Measurements from ENCODE around the gene NFATC4.
"Not testable (repeated sequence)": the region's sequence is repeated elsewhere in the genome, so short reads cannot be mapped to it uniquely, and the experiment has no call there.

NFATC4 gene

DNA sequence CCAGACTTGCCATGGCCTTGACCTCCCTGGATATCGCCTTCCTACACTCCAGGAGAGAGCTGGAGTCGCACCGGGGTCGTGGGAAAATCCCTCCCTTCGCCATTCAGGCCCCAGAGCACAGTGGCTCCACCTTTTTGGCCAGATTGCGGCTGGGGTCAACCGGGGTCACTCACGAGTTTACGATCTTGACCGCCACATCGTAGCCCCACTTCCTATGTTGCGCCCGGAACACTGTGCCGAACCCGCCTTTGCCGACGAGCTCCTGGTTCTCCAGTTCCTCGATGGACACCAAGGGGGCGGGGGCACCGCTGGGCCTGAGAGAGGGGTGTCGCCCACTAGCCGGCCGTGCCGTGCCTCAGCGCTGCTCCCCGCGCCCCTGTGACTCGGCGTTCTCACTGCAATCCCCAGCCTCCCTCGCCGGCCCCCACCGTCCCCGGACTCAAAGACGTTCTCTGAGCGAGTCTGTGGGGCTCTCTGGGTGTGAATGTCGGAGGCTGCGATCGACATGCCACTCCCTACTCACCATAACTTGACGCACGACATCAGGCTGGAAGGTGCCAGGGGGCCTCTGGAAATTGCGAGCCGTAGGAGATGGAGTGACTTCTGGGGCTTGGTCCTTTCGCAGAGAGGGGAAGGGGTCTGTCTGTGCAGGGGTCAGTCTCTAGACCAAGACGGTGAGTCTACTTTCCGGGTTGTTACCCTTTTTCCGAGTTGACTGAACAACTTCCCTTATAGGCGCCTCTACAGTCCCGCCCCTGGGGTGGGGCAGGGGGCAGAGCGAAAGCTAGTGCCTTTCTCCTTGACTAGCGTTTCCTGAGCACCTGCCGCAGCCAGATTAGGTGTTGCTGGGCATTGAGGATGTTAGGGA, 28.5 kb upstream of the NFATC4 start, which contains the start of gene RIPK3:
Gene RIPK3, minus strand, starts transcription at position 708 of the 868 bp plus-strand sequence. Its CDS starts 165 bp downstream, at position 543.
- DNase-seq, result peak; percentile 71

DNA sequence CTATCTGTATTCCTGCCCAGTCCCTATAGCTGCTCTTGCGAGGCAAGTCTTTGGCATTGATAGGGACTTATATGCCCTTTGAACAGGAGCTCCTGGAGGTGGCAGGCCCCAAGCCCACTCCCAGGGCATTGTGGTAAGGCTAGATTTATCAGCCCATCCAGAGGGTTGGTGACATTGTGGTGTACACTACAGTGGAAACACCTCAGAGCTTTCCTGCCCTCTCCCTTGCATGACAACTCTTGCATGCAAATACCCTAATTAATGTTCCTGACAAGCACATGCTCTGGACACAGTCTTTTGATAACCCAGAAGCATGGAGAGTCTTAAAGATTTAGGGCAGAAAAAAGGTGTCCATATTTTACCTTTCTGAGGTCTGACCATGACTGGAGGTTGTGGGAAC, 27.4 kb upstream of the NFATC4 start:
- no peak for DNase-seq

DNA sequence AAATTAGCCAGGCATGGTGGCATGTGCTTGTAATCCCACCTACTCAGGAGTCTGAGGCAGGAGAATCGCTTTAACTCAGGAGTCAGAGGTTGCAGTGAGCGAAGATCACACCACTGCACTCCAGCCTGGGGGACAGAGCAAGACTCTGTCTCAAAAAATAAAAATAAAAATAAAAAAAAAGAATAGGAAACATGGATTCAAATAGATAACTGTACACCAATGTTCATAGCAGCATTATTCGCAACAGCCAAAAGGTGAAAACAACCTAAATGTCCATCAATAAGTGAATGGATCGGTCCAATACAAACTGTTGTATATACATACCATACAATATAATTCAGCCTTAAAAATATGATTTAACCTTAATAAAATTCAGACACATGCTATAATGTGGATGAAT, 25.1 kb upstream of the NFATC4 start:
- DNase-seq, result no peak

DNA sequence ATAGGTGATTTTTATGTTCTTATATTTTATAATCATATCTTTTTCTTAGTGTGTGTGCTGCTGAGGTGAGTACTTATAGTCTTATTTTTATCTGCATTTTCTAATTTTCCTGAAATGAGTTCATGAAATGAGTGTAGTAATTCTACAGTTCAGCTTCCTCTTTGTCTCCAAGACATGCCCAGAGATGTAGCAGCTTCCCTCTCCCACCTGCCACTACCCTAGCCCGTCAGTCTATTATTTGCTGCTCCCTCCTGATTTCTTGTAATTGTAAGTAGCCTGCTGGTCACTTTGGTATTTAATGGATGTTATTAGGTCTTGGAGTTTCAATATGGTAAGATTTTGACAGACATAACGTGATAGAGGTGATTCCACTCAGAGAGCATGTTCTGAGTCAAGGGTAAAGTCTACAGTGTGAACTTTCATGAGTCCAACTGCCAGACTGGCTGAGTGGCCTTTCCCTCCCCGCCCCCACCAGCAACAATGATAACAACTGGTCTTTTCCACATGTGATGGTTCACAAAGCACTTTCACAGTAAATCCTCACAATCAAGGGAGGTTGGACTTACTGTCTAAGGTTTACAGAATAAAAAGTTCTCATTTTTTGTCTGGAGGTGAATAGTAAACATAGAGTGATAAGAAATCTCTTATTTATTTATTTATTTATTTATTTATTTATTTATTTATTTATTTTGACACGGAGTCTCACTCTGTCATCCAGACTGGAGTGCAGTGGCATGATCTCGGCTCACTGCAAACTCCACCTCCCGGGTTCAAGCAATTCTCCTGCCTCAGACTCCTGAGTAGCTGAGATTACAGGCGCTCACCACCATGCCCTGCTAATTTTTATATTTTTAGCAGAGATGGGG, 24.0 kb upstream of the NFATC4 start:
- no peak for DNase-seq

DNA sequence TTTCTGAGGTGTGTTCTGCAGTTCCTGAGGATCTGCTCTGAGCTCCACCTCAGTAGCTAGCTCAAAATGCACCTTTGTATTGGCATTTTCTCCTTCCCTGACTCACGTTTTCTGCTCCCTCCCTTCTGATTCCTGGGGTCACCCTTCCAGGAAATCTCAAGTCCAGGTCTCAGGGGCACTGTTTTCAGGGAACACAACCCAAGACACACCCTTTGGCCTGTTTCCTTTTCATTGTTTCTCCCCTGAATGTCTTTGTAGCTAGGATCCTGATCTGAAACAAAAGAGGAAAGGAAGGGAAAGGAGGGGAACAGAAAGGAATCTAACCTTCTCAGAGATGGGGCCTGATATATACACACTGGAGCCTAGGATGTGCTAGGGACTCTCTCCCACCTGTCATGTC, 20.9 kb upstream of the NFATC4 start:
- no peak for DNase-seq

DNA sequence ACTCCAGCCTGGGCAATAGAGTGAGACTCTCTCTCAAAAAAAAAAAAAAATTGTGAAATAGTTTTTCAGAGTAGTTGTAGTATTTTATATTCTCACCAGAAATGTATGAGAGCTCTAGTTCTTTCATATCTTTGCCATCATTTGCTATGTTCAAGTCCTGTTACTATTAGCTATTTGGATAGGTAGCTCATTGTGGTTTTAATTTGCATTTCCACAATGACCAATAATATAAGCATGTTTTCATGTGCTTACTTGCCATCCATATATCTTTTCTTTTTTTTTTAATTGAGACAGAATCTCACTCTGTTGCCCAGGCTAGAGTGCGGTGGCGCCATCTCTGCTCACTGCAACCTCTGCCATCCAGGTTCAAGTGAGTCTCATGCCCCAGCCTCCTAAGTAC, 19.8 kb upstream of the NFATC4 start:
- no peak for DNase-seq

DNA sequence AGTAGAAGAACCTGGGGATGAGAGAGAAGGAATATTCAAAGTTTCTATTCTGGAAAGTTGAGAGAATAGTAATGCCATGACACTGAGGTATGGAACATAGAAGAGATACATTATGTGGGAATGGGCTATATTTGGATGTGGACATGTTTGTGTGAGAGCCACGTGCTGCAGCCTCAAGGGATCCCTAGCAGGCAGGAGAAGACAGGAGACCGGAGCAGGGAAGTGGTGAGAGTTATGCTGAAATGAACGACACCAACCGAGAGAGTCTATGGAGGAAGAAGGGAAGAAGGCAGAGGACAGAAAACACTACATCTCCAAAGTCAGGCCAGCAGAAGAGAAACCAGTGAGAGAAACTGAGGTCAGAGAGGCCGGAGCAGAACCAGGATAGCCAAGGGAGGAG, 18.2 kb upstream of the NFATC4 start:
- no peak for DNase-seq

DNA sequence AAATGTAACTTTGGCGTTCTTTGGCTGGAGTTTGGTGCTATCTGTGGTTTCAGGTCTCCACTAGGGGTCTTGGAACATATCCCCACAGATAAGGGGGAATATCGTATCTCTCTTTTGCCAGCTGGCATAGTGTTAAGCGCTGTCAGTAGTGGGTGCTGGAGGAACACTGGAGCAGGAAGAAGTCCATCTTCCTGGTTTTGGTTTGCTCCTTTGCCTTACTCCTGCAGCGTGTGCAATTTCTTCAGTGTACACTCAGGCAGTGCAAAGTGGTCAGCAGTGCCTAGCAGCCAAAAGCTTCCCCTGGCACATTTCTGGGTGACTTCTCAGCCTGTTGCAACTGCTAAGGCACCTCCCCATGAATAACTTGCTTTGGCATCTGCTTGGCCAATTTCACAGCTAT, 16.5 kb upstream of the NFATC4 start:
- no peak for DNase-seq

DNA sequence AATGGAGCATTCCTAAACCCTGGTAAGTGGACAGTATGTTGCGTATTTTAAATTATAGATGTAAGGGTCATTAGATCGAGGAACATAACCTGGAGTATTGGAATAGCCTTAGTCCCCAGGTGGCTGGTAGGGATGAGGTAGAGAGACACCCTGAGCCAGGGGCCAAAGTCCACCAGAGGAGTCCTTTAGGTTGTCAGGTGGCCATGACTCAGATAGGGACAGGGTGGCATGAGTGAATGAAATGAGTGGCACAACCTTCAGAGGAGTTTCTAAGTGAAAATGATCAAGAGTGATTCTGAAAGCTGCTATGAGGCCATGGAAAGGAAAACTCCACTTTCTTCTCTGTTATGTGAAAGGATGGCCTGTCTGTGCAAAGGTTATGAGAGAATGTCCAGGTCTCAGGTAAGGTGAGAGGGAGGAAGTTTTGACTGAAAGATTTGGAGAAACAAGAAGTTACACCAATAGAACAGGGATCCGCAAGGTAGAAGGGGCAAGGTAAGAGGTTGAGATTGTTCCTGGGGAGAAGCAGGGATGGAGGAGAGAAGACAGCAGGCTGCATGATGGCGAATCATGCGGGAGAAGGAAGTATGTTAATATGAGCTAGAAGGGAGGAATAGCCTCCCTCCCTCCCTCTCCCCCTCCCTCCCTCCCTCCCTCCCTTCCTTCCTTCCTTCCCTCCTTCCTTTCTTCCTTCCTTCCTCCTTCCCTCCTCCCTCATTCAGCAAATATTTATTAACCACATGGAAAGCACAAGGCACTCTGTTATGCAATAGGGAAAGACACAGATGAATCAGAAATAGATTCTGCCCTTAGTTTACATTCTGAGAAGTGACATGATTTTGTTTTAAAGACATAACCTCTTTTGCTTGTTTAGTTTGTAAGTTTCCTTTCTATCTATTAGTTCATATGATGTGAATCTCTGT, 14.2 kb upstream of the NFATC4 start:
- DNase-seq, result no peak

DNA sequence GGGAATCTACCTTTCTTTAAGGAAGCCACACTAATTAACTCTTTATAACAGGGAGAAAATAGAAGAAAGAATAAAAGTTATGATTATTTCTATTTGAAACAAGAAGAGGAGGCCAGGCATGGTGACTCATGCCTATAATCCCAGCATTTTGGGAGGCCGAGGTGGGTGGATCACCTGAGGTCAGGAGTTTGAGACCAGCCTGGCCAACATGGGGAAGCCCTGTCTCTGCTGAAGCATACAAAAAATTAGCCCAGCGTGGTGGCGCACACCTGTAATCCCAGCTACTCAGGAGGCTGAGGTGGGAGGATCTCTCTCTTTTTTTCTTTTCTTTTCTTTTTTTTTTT, 13.5 kb upstream of the NFATC4 start:
- DNase-seq, result not testable (repeated sequence)

DNA sequence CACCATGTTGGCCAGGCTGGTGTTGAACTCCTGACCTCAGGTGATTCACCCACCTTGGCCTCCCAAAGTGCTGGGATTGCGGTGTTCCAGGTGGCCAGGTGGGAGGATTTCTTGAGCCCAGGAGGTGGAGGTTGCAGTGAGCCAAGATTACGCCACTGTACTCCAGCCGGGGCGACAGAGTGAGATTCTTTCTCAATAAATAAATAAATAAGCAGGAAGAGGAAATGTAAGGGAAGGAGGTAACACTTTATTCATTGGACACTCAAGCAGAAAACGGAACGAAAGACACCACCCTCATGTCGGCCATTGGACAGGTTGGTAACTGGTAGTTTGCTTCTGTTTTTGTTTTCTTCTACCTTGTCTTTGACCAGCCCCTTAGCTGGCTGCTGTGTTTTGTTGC, 13.0 kb upstream of the NFATC4 start:
- DNase-seq, result no peak

DNA sequence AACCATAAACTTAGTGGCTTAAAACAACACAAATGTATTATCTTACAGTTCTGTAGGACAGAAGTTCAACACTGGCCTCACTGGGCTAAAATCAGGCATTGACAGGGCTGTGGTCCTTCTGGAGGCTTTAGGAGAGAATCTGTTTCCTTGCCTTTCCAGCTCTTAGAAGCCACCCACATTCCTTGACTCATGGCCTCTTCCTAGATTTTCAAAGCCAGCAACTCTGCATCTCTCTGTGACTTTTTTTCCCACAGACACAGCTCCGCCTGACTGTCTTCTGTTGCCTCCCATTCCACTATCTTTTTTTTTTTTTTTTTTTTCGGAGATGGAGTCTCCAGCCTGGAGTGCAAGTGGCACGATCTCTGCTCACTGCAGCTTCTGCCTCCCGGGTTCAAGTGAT, 11.8 kb upstream of the NFATC4 start:
- DNase-seq, result no peak

DNA sequence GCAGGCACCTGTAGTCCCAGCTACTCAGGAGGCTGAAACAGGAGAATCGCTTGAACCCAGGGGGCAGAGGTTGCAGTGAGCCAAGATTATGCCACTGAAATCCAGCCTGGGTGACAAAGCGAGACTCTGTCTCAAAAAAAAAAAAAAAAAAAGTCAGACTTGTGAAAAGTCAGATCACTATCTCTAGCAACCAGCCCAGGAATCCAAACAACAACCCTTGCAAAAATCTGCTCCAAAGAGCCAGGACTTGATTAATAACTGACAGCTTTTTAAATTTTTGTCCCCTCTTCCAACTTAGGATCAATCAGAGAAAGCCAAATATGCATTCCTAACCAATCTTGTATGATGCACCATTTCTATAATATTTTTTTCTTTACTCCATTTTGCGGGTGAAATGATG, 7.7 kb upstream of the NFATC4 start:
- DNase-seq, result no peak

DNA sequence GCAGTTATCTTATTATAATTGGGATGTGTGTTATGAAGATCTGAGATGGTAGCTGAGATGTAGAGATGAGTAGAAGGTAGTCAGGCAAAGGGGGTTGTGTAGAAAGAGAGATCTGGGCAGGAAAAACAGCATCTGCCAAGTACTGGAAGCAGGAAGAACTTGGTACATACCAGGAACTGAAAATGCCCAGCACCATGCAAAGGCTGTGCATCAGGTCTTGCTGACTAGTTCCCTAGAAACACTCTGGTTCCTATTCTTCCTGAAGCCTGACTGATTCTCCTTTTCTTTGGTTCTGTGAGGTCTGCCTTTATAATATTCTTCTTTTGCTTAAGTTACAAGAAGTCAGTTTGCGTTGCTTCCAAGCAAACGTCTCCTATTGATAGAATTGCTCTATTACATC, 6.7 kb upstream of the NFATC4 start:
- no peak for DNase-seq

DNA sequence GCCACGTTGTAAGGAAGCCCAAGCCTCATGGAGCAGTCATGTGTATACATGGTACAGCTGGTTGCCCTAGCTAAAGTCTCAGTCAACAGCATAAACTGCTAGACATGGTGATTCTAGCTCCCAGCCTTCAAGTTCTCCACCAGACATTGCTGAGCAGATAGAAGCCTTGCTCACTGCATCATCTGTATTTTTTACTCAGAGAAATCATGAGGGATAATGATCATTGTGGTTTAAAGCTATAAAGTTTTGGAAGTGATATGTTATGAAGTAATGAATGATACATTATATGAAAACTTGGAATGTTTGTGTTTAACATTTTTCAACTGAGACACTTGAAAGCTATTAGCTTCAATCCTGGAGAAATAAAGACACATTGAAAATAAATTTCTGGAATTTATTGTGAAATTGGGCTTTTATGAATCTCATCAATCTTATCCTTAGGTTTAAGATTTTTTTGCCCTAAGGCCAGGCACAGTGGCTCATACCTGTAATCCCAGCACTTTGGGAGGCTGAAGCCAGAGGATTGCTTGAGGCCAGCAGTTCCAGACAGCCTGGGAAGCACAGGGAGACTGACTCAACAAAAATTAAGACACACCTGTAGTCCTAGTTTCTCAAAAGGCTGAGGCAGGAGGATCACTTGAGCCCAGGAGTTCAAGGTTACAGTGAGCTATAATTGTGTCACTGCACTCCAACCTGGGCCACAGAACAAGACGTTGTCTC, 5.6 kb upstream of the NFATC4 start:
- DNase-seq, result no peak

DNA sequence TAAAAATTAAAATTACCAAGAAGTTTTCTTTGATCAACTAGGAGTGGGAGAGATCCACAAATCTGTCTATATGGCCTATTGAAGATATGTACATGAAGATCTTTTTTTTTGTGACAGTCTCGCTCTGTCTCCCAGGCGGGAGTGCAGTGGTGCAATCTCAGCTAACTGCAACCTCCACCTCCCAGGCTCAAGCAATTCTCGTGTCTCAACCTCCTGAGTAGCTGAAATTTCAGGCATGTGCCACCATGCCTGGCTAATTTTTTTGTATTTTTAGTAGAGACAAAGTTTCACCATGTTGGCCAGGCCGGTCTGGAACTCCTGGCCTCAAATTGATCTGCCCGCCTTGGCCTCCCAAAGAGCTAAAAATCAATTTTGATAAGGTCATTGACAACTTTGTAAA, 4.6 kb upstream of the NFATC4 start:
- DNase-seq, result no peak

DNA sequence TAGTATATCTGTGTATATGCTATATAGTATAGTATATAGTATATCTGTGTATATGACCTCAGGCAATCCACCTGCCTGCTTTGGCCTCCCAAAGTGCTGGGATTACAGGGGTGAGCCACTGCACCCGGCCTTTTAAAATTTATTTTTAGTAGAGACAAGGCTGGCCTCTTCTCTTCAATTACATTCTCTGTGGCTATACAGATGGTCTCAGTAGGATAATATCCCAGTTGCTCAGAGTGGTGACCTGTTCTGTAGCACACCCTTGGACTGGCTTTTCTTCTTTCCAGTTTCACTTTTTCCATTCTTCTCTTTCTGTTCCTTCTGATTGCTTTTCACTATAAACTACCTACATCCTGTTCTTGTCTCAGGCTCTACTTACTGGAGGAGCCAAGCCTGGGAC, 3.1 kb upstream of the NFATC4 start:
- DNase-seq, result no peak

DNA sequence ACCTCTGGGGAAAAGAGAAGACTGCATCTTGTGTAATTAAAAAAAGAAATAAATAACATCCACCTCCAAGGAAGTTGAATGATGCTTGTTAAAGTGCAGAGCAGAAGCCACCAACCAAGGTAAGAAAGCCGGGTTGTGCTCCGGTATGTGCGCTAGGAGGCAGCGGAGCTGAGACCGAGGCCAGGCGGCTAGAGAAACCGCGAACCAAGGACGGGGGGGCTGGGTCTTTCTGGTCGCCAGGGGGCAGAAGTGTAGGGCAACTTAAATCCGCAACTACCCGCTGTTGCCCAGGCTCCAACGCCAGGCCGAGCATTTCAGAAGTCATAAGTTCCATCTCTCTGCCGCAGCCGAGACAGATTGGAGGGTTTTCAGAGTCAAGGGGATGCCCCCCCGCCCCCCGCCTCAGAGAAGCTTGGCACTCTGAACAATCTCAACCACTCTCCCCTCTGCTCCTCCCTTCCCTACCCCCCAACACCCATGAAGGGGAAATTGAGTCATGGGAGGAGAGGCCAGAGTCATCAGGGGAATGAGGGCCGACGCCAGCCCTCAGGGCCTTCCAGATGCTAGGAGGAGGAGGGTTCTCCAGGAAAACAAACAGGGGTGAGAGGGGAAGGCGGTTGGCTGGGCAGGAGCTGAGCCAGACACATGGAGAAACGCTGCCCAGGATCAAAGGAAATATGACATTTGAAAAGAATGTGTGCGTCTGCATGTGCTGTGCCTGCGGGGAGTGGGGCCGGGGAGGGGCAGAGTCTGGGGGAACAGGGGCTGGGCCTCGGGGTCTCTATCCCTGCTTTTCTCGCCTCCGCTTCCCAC, 2.2 kb upstream of the NFATC4 start:
- DNase-seq, result peak; percentile 66

DNA sequence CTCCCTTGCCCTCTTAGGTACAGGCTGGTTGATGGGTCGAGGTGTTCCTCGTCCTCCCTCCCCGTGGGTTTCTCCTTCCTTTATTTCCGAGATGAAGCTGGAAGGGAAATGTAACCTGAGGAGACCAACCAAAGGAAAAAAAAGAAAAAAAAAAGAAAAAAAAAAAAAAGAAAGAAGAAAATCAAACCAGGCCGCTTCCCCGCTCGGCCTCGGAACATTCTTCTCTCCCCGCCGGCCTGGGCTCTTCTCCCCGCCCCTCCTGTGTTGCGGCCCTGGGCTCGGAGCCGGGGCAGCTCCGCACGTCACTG, 1.6 kb upstream of the NFATC4 start:
- DNase-seq, result no peak

DNA sequence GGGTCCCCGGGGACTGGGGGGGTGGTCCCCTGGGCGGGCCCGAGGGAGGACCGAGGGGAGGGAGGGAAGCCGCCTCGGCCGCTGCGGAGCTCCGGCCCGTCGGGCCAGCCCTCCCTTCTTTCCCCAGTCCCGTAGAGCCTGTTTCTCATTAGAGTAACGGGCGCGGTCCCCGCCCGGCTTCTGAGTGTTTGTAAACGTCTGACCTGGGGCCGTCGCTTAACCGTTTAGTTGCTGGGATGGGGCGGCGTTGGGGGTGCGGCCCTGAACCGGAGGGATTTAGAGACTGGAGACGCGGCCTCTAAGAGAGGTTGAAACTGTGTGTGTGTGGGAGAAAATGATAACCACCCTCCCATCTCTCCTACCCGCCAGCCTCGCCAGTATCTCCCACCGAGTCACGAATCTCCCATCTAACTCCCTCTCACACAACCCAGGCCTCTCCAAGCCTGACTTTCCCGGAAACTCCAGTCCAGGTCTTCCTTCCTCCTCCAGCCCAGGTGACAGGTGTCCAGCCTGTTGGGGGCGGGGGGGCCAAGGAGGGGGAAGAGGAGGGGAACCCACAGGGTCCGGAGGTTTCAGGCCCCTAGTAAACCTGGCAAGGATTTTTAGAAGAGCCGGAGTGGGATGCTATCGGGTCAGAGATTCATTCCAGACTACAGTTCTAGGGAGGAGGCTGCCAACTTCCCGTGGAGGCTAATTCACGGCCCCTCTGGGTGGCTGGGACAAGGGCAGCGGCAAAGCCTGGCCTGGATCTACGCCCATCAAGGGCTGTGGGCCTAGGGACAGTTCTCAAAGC, 1.1 kb upstream of the NFATC4 start:
- peak; percentile 15 for DNase-seq

DNA sequence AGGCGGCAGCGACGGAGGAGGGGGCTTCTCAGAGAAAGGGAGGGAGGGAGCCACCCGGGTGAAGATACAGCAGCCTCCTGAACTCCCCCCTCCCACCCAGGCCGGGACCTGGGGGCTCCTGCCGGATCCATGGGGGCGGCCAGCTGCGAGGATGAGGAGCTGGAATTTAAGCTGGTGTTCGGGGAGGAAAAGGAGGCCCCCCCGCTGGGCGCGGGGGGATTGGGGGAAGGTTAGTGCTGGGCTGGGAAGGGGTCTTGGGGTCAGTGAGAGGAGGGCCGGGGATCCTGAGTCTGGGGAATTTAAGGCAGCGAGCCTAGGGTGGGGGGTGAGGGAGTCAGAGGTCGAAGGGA, 203 bp downstream of the NFATC4 start:
- no peak for DNase-seq

All from CD4-positive, alpha-beta T cell treated with Interleukin-10 for 1 hour (primary cell).